HepG2 (cell line): ENCODE data around the gene OGFOD3. TPM values are rescaled to one million over a fixed set of nuclear protein-coding genes. Genes with fewer than 3 reads are reported as not detected.
A peak's percentile ranks its signal among the peaks of the same experiment; 100 is the strongest.

Experiments
- CENPBD1 ChIP-seq: sonication (generic); formaldehyde crosslinking; IDR thresholded peaks from 2 replicates; pipeline ENCODE4 v1.8.0; 2022; ENCODE audit warnings: missing genetic modification reagents, low read depth, mild to moderate bottlenecking, borderline replicate concordance
- DZIP1 ChIP-seq: sonication (generic); formaldehyde crosslinking; IDR thresholded peaks from 2 replicates; pipeline ENCODE4 v1.5.0; 2020; ENCODE audit warnings: mild to moderate bottlenecking, missing genetic modification reagents
- HNRNPK ChIP-seq: fragments of 200-400 bp; formaldehyde crosslinking; IDR thresholded peaks from 2 replicates; pipeline ENCODE4 v1.6.1; 2018; ENCODE audit warnings: low read length, low read depth, moderate library complexity, mild to moderate bottlenecking; ENCODE audit not compliant: poor library complexity, severe bottlenecking
- IKZF5 ChIP-seq: IDR thresholded peaks from 2 replicates; pipeline ENCODE4 v1.6.1; 2018; ENCODE audit warnings: missing genetic modification reagents, mild to moderate bottlenecking, missing compliant biosample characterization
- MAFK ChIP-seq, 2 experiments: IDR thresholded peaks in 1 of 2; conservative IDR thresholded peaks in 1 of 2; 2 replicates each; pipeline ENCODE4 v1.6.1; 2011; ENCODE audit warnings: improper control_type of control experiment in 2 of 2, low read length in 2 of 2
- MXD1 ChIP-seq: sonication (generic); formaldehyde crosslinking; IDR thresholded peaks from 2 replicates; pipeline ENCODE4 v1.4.0; 2020; ENCODE audit warnings: mild to moderate bottlenecking, missing genetic modification reagents
- SIX1 ChIP-seq: sonication (generic); formaldehyde crosslinking; IDR thresholded peaks from 2 replicates; pipeline ENCODE4 v1.4.0; 2020; ENCODE audit warnings: missing genetic modification reagents, borderline replicate concordance
- ZFP36 ChIP-seq: fragments of 150-350 bp; IDR thresholded peaks from 2 replicates; pipeline ENCODE4 v1.6.1; 2018; ENCODE audit warnings: borderline replicate concordance, low read length, low read depth; ENCODE audit not compliant: partially characterized antibody
- ZNF142 ChIP-seq: sonication (generic); formaldehyde crosslinking; IDR thresholded peaks from 2 replicates; pipeline ENCODE4 v1.4.0; 2020; ENCODE audit warnings: missing genetic modification reagents
- ZNF354B ChIP-seq: sonication (generic); formaldehyde crosslinking; IDR thresholded peaks from 2 replicates; pipeline ENCODE4 v1.8.0; 2022; ENCODE audit warnings: mild to moderate bottlenecking, missing genetic modification reagents
- ZNF776 ChIP-seq: sonication (generic); formaldehyde crosslinking; IDR thresholded peaks from 2 replicates; pipeline ENCODE4 v1.4.0; 2020; ENCODE audit warnings: mild to moderate bottlenecking, missing genetic modification reagents
- ZXDC ChIP-seq: sonication (generic); formaldehyde crosslinking; IDR thresholded peaks from 2 replicates; pipeline ENCODE4 v1.5.0; 2020; ENCODE audit warnings: mild to moderate bottlenecking, missing genetic modification reagents
- polyA plus RNA-seq, 8 experiments: library from polyadenylated mRNA; depleted of rRNA in 3 of 8; stranded (reverse) in 7 of 8; unstranded in 1 of 8; fragments of >200 nt; fragmentation: Illumina TruSeq in 4 of 8; extraction: Trizol in 4 of 8; gene quantifications; 2 replicates each; pipeline versions ENCODE4 v1.2.1 to v1.2.3, GENCODE V29; 2011 to 2016; ENCODE audit warnings: low read depth in 4 of 8, missing spikeins in 1 of 8, mixed read lengths in 1 of 8; ENCODE audit not compliant: insufficient read depth in 1 of 8
- total RNA-seq, 5 experiments: library from RNA; depleted of rRNA; stranded (reverse); fragments of >200 nt; fragmentation: Illumina TruSeq; extraction: Trizol; gene quantifications; 2 replicates each; pipeline ENCODE4 v1.2.3, GENCODE V29; 2016; ENCODE audit warnings: low read depth in 1 of 5

Gene OGFOD3
- total and polyA plus RNA-seq, 2 of the 13 experiments (the other 11 are each of a cell fraction or from before 2014, with no cell fraction given), result 40.0 to 42.1 TPM

- TF ChIP-seq ZNF142, result peak; percentile 95
- TF ChIP-seq DZIP1, result no peak
- TF ChIP-seq CENPBD1 (CRISPR knock-in tag), result no peak; the same call in 1 of the 2 replicates
- TF ChIP-seq ZNF354B (CRISPR knock-in tag), result peak; percentile 17; the same call in 1 of the 2 replicates
- TF ChIP-seq HNRNPK, result peak; percentile 82
- TF ChIP-seq SIX1 (CRISPR knock-in tag), result 0 out of 2 replicates have a peak, but pooled peaks have one; percentile 15
- TF ChIP-seq IKZF5, result peak; percentile 46
- no peak for TF ChIP-seq ZFP36
- TF ChIP-seq MXD1 (CRISPR knock-in tag), result peak; percentile 79
- peak; percentile 97 for TF ChIP-seq ZNF776 (CRISPR knock-in tag)
- TF ChIP-seq MAFK (conservative IDR thresholded peaks at IDR 0.05 in 1 of 2, IDR thresholded peaks at IDR 0.05 in 1 of 2; ENCODE audit: low read length in 2 of 2), result no peak; a peak in 1 of 4 replicates
- no peak; the same call in 1 of the 2 replicates for TF ChIP-seq ZXDC (CRISPR knock-in tag)
Observed at GRCh38 chr17:82418001-82418986, at the start of gene OGFOD3, which contains the start of gene HEXD (continued).
